Measurements from ENCODE around the gene CNOT6L. TPM values are rescaled to one million over a fixed set of nuclear protein-coding genes. Genes with fewer than 3 reads are reported as not detected.

CNOT6L gene
- total RNA-seq, 2 donors from 2014 or later = 32.4 to 56.6 TPM

GRCh38 chr4:77815636-77816035, 3.5 kb downstream of the CNOT6L start:
- Histone ChIP-seq H3K4me1 (no peaks in the 10 kb centered on the region), H3K9me3 (no peaks in the 10 kb centered on the region), H3K27ac (no peak overlapping the region), H3K27me3 (no peaks in the 10 kb centered on the region), H3K4me3 (no peak overlapping the region), H3K36me3 (no peaks in the 10 kb centered on the region), H3K9ac (ENCODE audit: low read depth in 2 of 2, low read length in 2 of 2) (no peak overlapping the region)
- intact Hi-C loops (cut with DNase I) = no loop called here
- TF ChIP-seq CTCF (IDR thresholded peaks at IDR 0.05) = no peak
- DNase-seq = no peak

GRCh38 chr4:77805840-77806239, 13.3 kb downstream of the CNOT6L start:
- peaks cover 8% of the 10 kb centered on the region for H3K4me1 ChIP-seq
- no peak overlapping the region for H3K9ac ChIP-seq (ENCODE audit: low read depth in 2 of 2, low read length in 2 of 2)
- H3K9me3 ChIP-seq = no peaks in the 10 kb centered on the region
- no peaks in the 10 kb centered on the region for H3K36me3 ChIP-seq
- no peak overlapping the region for H3K27ac ChIP-seq
- no peak for TF ChIP-seq CTCF (IDR thresholded peaks at IDR 0.05)
- no peaks in the 10 kb centered on the region for H3K27me3 ChIP-seq
- intact Hi-C loops (cut with DNase I) = no loop called here
- no peak overlapping the region for H3K4me3 ChIP-seq
- DNase-seq = no peak

- no peaks in the 10 kb centered on the region for H3K36me3 ChIP-seq
- no peak for DNase-seq
- no peak for TF ChIP-seq CTCF (IDR thresholded peaks at IDR 0.05)
- H3K27me3 ChIP-seq = no peaks in the 10 kb centered on the region
- H3K4me3 ChIP-seq = no peak overlapping the region
- no peak overlapping the region for H3K9ac ChIP-seq (ENCODE audit: low read depth in 2 of 2, low read length in 2 of 2)
- peaks cover 8% of the 10 kb centered on the region for H3K4me1 ChIP-seq
- no peak overlapping the region for H3K27ac ChIP-seq
- H3K9me3 ChIP-seq = no peaks in the 10 kb centered on the region
- intact Hi-C loops (cut with DNase I) = no loop called here
These were observed 14.7 kb downstream of the CNOT6L start for GRCh38 chr4:77804471-77804870.

- H3K36me3 ChIP-seq = no peaks in the 10 kb centered on the region
- no peak for DNase-seq
- intact Hi-C loops (cut with DNase I) = no loop called here
- no peak overlapping the region for H3K27ac ChIP-seq
- no peaks in the 10 kb centered on the region for H3K9me3 ChIP-seq
- H3K4me1 ChIP-seq = peaks cover 8% of the 10 kb centered on the region
- no peak overlapping the region for H3K9ac ChIP-seq (ENCODE audit: low read depth in 2 of 2, low read length in 2 of 2)
- TF ChIP-seq CTCF (IDR thresholded peaks at IDR 0.05) = no peak
- no peaks in the 10 kb centered on the region for H3K27me3 ChIP-seq
- no peak overlapping the region for H3K4me3 ChIP-seq
These were observed 16.8 kb downstream of the CNOT6L start for GRCh38 chr4:77802402-77802801.

- intact Hi-C loops (cut with DNase I) = no loop called here
- Histone ChIP-seq H3K9me3 (no peaks in the 10 kb centered on the region), H3K9ac (ENCODE audit: low read depth in 2 of 2, low read length in 2 of 2) (no peak overlapping the region), H3K27me3 (no peaks in the 10 kb centered on the region), H3K27ac (no peak overlapping the region), H3K36me3 (no peaks in the 10 kb centered on the region), H3K4me3 (no peak overlapping the region), H3K4me1 (peaks cover 8% of the 10 kb centered on the region)
- no peak for TF ChIP-seq CTCF (IDR thresholded peaks at IDR 0.05)
- no peak for DNase-seq
These were observed 17.9 kb downstream of the CNOT6L start for GRCh38 chr4:77801260-77801608.

Data from colonic mucosa (tissue), 4 donors.